BE2C (cell line): ENCODE measurements around the gene CRKL.

ENCODE experiments used
- DNase-seq: peaks from one replicate; pipeline ENCODE4 v3.0.0-alpha.2; 2020
- H3K27me3 ChIP-seq: fragments of 250-450 bp; sonication (Bioruptor Pico); 2 replicates; pipeline ENCODE4 v1.5.1; 2020; ENCODE audit warnings: mild to moderate bottlenecking
- H3K36me3 ChIP-seq: fragments of 250-450 bp; sonication (Bioruptor Pico); 2 replicates; pipeline ENCODE4 v1.5.1; 2020; ENCODE audit warnings: mild to moderate bottlenecking
- H3K4me1 ChIP-seq: fragments of 250-450 bp; sonication (Bioruptor Pico); 2 replicates; pipeline ENCODE4 v1.5.1; 2020
- H3K4me3 ChIP-seq: 2 replicates; pipeline ENCODE4 v1.5.1; 2011; ENCODE audit warnings: low read depth, low read length
- H3K9me3 ChIP-seq: fragments of 250-450 bp; sonication (Bioruptor Pico); 2 replicates; pipeline ENCODE4 v1.5.1; 2020
- TF ChIP-seq, protein P1 (sequence below): IDR thresholded peaks from 2 replicates; pipeline ENCODE4 v1.5.1; 2012; ENCODE audit warnings: mild to moderate bottlenecking, low read depth, low read length

CRKL gene

DNA sequence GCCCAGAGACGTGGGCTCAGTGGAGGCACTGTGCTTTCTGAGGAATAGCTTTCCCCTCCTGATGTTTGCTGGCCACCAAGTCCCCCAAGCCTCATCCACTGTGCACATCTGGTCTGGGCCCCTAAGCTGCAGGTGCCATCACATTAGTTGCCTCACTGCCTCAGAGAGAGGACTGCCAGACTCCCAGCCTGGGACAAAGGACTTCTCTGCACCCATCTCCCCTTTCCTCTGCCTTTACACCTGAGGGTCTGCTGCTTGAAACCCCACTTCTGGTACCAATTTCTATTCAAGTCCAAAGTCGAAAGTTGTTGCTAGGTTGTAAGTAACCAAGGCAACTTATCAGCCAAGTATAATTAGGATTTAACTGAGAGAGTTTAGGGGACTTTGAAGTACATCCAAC lies 61.2 kb downstream of the CRKL start:
- Histone ChIP-seq H3K36me3 (no peaks in the 10 kb centered on the region), H3K27me3 (no peaks in the 10 kb centered on the region), H3K4me1 (no peaks in the 10 kb centered on the region), H3K9me3 (no peaks in the 10 kb centered on the region), H3K4me3 (no peak overlapping the region)
- DNase-seq, result no peak
- TF ChIP-seq, protein P1, sequence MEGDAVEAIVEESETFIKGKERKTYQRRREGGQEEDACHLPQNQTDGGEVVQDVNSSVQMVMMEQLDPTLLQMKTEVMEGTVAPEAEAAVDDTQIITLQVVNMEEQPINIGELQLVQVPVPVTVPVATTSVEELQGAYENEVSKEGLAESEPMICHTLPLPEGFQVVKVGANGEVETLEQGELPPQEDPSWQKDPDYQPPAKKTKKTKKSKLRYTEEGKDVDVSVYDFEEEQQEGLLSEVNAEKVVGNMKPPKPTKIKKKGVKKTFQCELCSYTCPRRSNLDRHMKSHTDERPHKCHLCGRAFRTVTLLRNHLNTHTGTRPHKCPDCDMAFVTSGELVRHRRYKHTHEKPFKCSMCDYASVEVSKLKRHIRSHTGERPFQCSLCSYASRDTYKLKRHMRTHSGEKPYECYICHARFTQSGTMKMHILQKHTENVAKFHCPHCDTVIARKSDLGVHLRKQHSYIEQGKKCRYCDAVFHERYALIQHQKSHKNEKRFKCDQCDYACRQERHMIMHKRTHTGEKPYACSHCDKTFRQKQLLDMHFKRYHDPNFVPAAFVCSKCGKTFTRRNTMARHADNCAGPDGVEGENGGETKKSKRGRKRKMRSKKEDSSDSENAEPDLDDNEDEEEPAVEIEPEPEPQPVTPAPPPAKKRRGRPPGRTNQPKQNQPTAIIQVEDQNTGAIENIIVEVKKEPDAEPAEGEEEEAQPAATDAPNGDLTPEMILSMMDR, result no peak

GRCh38 chr22:20979243-20979809 lies 62.1 kb downstream of the CRKL start:
- TF ChIP-seq, protein P1, result no peak
- Histone ChIP-seq H3K4me1 (no peaks in the 10 kb centered on the region), H3K27me3 (no peaks in the 10 kb centered on the region), H3K36me3 (0 out of 2 replicates have a peak, but pooled peaks cover 5% of the 10 kb centered on the region), H3K4me3 (no peak overlapping the region), H3K9me3 (no peaks in the 10 kb centered on the region)
- peak; percentile 77 for DNase-seq

DNA sequence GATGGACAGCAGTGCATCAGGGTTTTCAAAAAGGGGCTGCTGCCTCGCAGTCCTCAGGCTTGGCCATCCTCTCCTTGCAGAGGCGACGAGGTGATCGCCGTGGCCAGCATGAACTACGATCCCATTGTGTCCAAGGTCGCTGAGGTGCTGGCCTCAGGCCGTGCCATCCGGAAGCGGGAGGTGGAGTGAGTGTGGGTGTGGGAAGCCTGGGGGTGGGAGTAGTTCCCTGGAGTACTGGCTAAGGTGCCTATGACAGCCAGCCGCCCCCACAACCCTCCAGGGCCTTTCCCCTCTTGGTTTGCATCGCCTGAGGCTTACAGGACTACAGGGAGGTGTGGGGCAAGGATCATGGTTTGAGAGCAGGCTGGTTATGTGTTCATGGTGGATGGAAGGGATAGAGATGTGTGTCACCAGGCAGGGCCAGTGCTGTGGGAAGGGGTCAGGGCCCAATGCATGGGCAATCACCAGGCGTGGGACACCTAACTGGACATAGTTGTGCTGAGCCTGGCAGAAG lies 62.8 kb downstream of the CRKL start:
- no peaks in the 10 kb centered on the region for H3K9me3 ChIP-seq
- H3K27me3 ChIP-seq, result no peaks in the 10 kb centered on the region
- H3K4me3 ChIP-seq, result no peak overlapping the region
- H3K36me3 ChIP-seq, result 0 out of 2 replicates have a peak, but pooled peaks cover 5% of the 10 kb centered on the region
- DNase-seq, result no peak
- no peaks in the 10 kb centered on the region for H3K4me1 ChIP-seq
- TF ChIP-seq, protein P1, result no peak

- H3K27me3 ChIP-seq, result no peaks in the 10 kb centered on the region
- H3K4me1 ChIP-seq, result no peaks in the 10 kb centered on the region
- peaks cover 5% of the 10 kb centered on the region; the same call in 1 of the 2 replicates for H3K36me3 ChIP-seq
- H3K9me3 ChIP-seq, result no peaks in the 10 kb centered on the region
- no peak for DNase-seq
- H3K4me3 ChIP-seq, result no peak overlapping the region
- TF ChIP-seq, protein P1, result no peak
Measured at GRCh38 chr22:20980523-20980922, 63.3 kb downstream of the CRKL start.

GRCh38 chr22:20980938-20981722 lies 63.9 kb downstream of the CRKL start:
- H3K4me3 ChIP-seq, result peak overlapping the region; percentile 93
- no peaks in the 10 kb centered on the region for H3K4me1 ChIP-seq
- TF ChIP-seq, protein P1, result no peak
- peaks cover 5% of the 10 kb centered on the region; the same call in 1 of the 2 replicates for H3K36me3 ChIP-seq
- no peaks in the 10 kb centered on the region for H3K9me3 ChIP-seq
- no peaks in the 10 kb centered on the region for H3K27me3 ChIP-seq
- DNase-seq, result no peak
